COLO829 (cell line): Measurements from ENCODE around the gene ZNF627.
"Not testable (repeated sequence)": the region's sequence is repeated elsewhere in the genome, so short reads cannot be mapped to it uniquely, and the experiment has no call there.

Experiments used
- DNase-seq: peaks from one replicate; pipeline ENCODE4 v3.0.0; 2012; ENCODE audit warnings: low spot score

The ZNF627 gene

GRCh38 chr19:11574689-11575088 is 22.6 kb upstream of the ZNF627 start:
- DNase-seq = no peak

- DNase-seq = no peak
Measured at GRCh38 chr19:11576227-11576626, 21.1 kb upstream of the ZNF627 start.

- peak; percentile 78 for DNase-seq
Measured at GRCh38 chr19:11577451-11578257, 19.6 kb upstream of the ZNF627 start, which contains the start of gene ACP5. Gene ACP5, minus strand, starts transcription at chr19:11577645. Its CDS starts 328 bp downstream, at chr19:11577317.

GRCh38 chr19:11578258-11579142 is 18.8 kb upstream of the ZNF627 start:
- peak; percentile 38 for DNase-seq

GRCh38 chr19:11580116-11580515 is 17.2 kb upstream of the ZNF627 start:
- DNase-seq = no peak

GRCh38 chr19:11581740-11582139 is 15.5 kb upstream of the ZNF627 start:
- DNase-seq = no peak

GRCh38 chr19:11586331-11586730 is 11.0 kb upstream of the ZNF627 start:
- DNase-seq = no peak

- DNase-seq = peak; percentile 73
Measured at GRCh38 chr19:11587302-11587974, 9.8 kb upstream of the ZNF627 start.

GRCh38 chr19:11587975-11588631 is 9.2 kb upstream of the ZNF627 start:
- no peak for DNase-seq

GRCh38 chr19:11594084-11594483 is 3.2 kb upstream of the ZNF627 start:
- no peak for DNase-seq

- DNase-seq = no peak
Measured at GRCh38 chr19:11596156-11596555, 1.1 kb upstream of the ZNF627 start.

GRCh38 chr19:11598103-11598483 is 810 bp downstream of the ZNF627 start:
- DNase-seq = no peak

GRCh38 chr19:11598746-11599145 is 1.5 kb downstream of the ZNF627 start:
- no peak for DNase-seq

- DNase-seq = not testable (repeated sequence)
Measured at GRCh38 chr19:11599704-11600103, 2.4 kb downstream of the ZNF627 start.

GRCh38 chr19:11606484-11606883 is 9.2 kb downstream of the ZNF627 start:
- no peak for DNase-seq

GRCh38 chr19:11611730-11612129 is 14.4 kb downstream of the ZNF627 start:
- no peak for DNase-seq

- DNase-seq = no peak
Measured at GRCh38 chr19:11612816-11613511, 15.7 kb downstream of the ZNF627 start.

- no peak for DNase-seq
Measured at GRCh38 chr19:11617180-11618062, 20.1 kb downstream of the ZNF627 start.

- DNase-seq = no peak
Measured at GRCh38 chr19:11620553-11620952, 23.3 kb downstream of the ZNF627 start.

- not testable (repeated sequence) for DNase-seq
Measured at GRCh38 chr19:11622401-11622800, 25.1 kb downstream of the ZNF627 start.
